Activated CD4-positive, alpha-beta T cell treated with anti-CD3 and anti-CD28 coated beads, Interleukin-2, Interleukin-6, amounts not matched to agents 100 ng/mL and 50 ng/mL, durations not matched to agents 16 hours and 8 hours (primary cell): ENCODE data around the gene EEFSEC.

Source experiments
- DNase-seq: peaks from one replicate; pipeline ENCODE4 v3.0.0-alpha.2; 2020

The EEFSEC gene

GRCh38 chr3:128153156-128154041 lies at the start of gene EEFSEC:
Gene EEFSEC, plus strand, starts transcription at chr3:128153481. Its CDS starts 27 bp downstream, at chr3:128153508.
- peak; percentile 90 for DNase-seq

GRCh38 chr3:128107834-128108233 lies 45.4 kb upstream of the EEFSEC start:
- no peak for DNase-seq

GRCh38 chr3:128111147-128111546 lies 42.1 kb upstream of the EEFSEC start:
- DNase-seq, result no peak

GRCh38 chr3:128112357-128112968 lies 40.8 kb upstream of the EEFSEC start:
- peak; percentile 83 for DNase-seq

GRCh38 chr3:128113817-128114794 lies 39.2 kb upstream of the EEFSEC start:
- no peak for DNase-seq

GRCh38 chr3:128122013-128122412 lies 31.3 kb upstream of the EEFSEC start:
- no peak for DNase-seq

- no peak for DNase-seq
Measured at GRCh38 chr3:128123156-128123537, 30.1 kb upstream of the EEFSEC start.

GRCh38 chr3:128123538-128124368 lies 29.5 kb upstream of the EEFSEC start, which contains the start of gene RUVBL1:
Gene RUVBL1, minus strand, starts transcription at chr3:128123812. Its CDS starts 88 bp downstream, at chr3:128123724.
- peak; percentile 99 for DNase-seq

GRCh38 chr3:128127236-128127635 lies 26.0 kb upstream of the EEFSEC start:
- DNase-seq, result no peak

GRCh38 chr3:128128251-128128650 lies 25.0 kb upstream of the EEFSEC start:
- no peak for DNase-seq

- DNase-seq, result no peak
Measured at GRCh38 chr3:128131897-128132646, 21.2 kb upstream of the EEFSEC start.

GRCh38 chr3:128133273-128133883 lies 19.9 kb upstream of the EEFSEC start:
- DNase-seq, result peak; percentile 57

GRCh38 chr3:128143496-128143895 lies 9.8 kb upstream of the EEFSEC start:
- DNase-seq, result no peak

GRCh38 chr3:128144512-128145187 lies 8.6 kb upstream of the EEFSEC start:
- DNase-seq, result no peak

GRCh38 chr3:128145279-128145678 lies 8.0 kb upstream of the EEFSEC start:
- DNase-seq, result no peak

- DNase-seq, result no peak
Measured at GRCh38 chr3:128146201-128146600, 7.1 kb upstream of the EEFSEC start.

- DNase-seq, result no peak
Measured at GRCh38 chr3:128149650-128150049, 3.6 kb upstream of the EEFSEC start.

GRCh38 chr3:128151758-128152274 lies 1.5 kb upstream of the EEFSEC start:
- no peak for DNase-seq

GRCh38 chr3:128152419-128153155 lies 694 bp upstream of the EEFSEC start:
- no peak for DNase-seq
